HL-60 (cell line): Measurements from ENCODE around the gene SORBS2.
"Not testable (repeated sequence)": the region's sequence is repeated elsewhere in the genome, so short reads cannot be mapped to it uniquely, and the experiment has no call there.

Source experiments
- DNase-seq, 2 experiments: peaks; one replicate each; pipeline ENCODE4 v3.0.0-alpha.2; 2010 to 2020; ENCODE audit warnings: low read depth in 1 of 2, low spot score in 1 of 2
- H3K27ac ChIP-seq: fragments of 250-450 bp; sonication (Bioruptor Pico); replicated peaks from 2 replicates; pipeline ENCODE4 v1.5.1; 2020; ENCODE audit warnings: mild to moderate bottlenecking, moderate library complexity
- H3K27me3 ChIP-seq: fragments of 250-450 bp; sonication (Bioruptor Pico); 2 replicates; pipeline ENCODE4 v1.5.1; 2021; ENCODE audit warnings: mild to moderate bottlenecking, moderate library complexity; ENCODE audit not compliant: insufficient read depth, poor library complexity, severe bottlenecking
- H3K4me3 ChIP-seq: replicated peaks from 2 replicates; pipeline ENCODE4 v1.5.1; 2011; ENCODE audit warnings: mild to moderate bottlenecking, control low read depth, low read length; ENCODE audit not compliant: insufficient read depth
- CTCF ChIP-seq: IDR thresholded peaks from one replicate; pipeline ENCODE4 v1.5.1; 2011; ENCODE audit warnings: low read length, control low read depth, inconsistent platforms; ENCODE audit not compliant: insufficient read depth
- GABPA ChIP-seq: IDR thresholded peaks from 2 replicates; pipeline ENCODE4 v1.6.1; 2012; ENCODE audit warnings: low read depth
- POLR2AphosphoS5 ChIP-seq: IDR thresholded peaks from 2 replicates; pipeline ENCODE4 v1.6.1; 2012; ENCODE audit warnings: low read depth
- REST ChIP-seq: IDR thresholded peaks from 2 replicates; pipeline ENCODE4 v1.6.1; 2012; ENCODE audit warnings: low read depth; ENCODE audit not compliant: insufficient replicate concordance
- SPI1 ChIP-seq: IDR thresholded peaks from 2 replicates; pipeline ENCODE4 v1.6.1; 2012; ENCODE audit warnings: low read depth, mild to moderate bottlenecking, borderline replicate concordance

Gene SORBS2

GRCh38 chr4:185562531-185562930 lies 249.5 kb downstream of the SORBS2 start:
- Histone ChIP-seq H3K27me3 (peaks cover 2% of the 10 kb centered on the region), H3K27ac (no peak overlapping the region), H3K4me3 (no peak overlapping the region)
- TF ChIP-seq CTCF (no peak), POLR2AphosphoS5 (no peak), GABPA (no peak), REST (no peak), SPI1 (no peak)
- DNase-seq, result no peak

- TF ChIP-seq SPI1 (no peak), POLR2AphosphoS5 (no peak), REST (no peak), GABPA (no peak)
- Histone ChIP-seq H3K27me3 (no peaks in the 10 kb centered on the region), H3K4me3 (no peak overlapping the region), H3K27ac (no peak overlapping the region)
- no peak for DNase-seq
These were observed 251.7 kb downstream of the SORBS2 start for GRCh38 chr4:185560316-185560715.

- TF ChIP-seq POLR2AphosphoS5, result no peak
- no peak for TF ChIP-seq REST
- no peak for TF ChIP-seq SPI1
- TF ChIP-seq GABPA, result no peak
- no peak for TF ChIP-seq CTCF
- Histone ChIP-seq H3K4me3 (no peak overlapping the region), H3K27ac (no peak overlapping the region), H3K27me3 (no peaks in the 10 kb centered on the region)
- no peak for DNase-seq
These were observed 252.1 kb downstream of the SORBS2 start for GRCh38 chr4:185559915-185560281.

GRCh38 chr4:185559251-185559914 lies 252.6 kb downstream of the SORBS2 start:
- not testable (repeated sequence) for H3K4me3 ChIP-seq, DNase-seq, H3K27ac ChIP-seq, H3K27me3 ChIP-seq
